Activated B cell treated with CpG ODN at 0.5 μM for 24 hours (primary cell): ENCODE results near the gene CDKL5. TPM values are rescaled to one million over a fixed set of nuclear protein-coding genes. Genes with fewer than 3 reads are reported as not detected.

ENCODE experiments used
- ATAC-seq: fragments of 200-7000 bp; cut with Tn5 transposase; one replicate; pipeline ENCODE4 v1.10.0; 2021; ENCODE audit warnings: low read depth, mild to moderate bottlenecking, moderate library complexity
- CTCF ChIA-PET: fragments of 350-600 bp; sonication (Branson Sonifier 250); formaldehyde crosslinking; loops from one replicate; lab custom pipeline; 2021; ENCODE audit warnings: antibody characterized with exemption; lab: Charles Lee
- POLR2A ChIA-PET: fragments of 350-600 bp; sonication (Branson Sonifier 250); formaldehyde crosslinking; loops from one replicate; lab custom pipeline; 2021; ENCODE audit warnings: antibody characterized with exemption; lab: Charles Lee
- DNase-seq: peaks from one replicate; pipeline ENCODE4 v3.0.0; 2022
- H3K27ac Mint-ChIP-seq: one replicate; pipeline ENCODE4 v1.8.0; 2020; ENCODE audit warnings: mixed read lengths
- H3K27me3 Mint-ChIP-seq: one replicate; pipeline ENCODE4 v1.8.0; 2021; ENCODE audit warnings: mixed read lengths
- H3K36me3 Mint-ChIP-seq: one replicate; pipeline ENCODE4 v1.8.0; 2021; ENCODE audit warnings: low read depth, mixed read lengths
- H3K4me1 Mint-ChIP-seq: one replicate; pipeline ENCODE4 v1.8.0; 2021; ENCODE audit warnings: mixed read lengths
- H3K4me3 Mint-ChIP-seq: one replicate; pipeline ENCODE4 v1.8.0; 2020; ENCODE audit warnings: mild to moderate bottlenecking, mixed read lengths
- H3K9me3 Mint-ChIP-seq: one replicate; pipeline ENCODE4 v1.8.0; 2020; ENCODE audit warnings: mixed read lengths
- intact Hi-C: fragments of 100-400 bp; cut with micrococcal nuclease; formaldehyde crosslinking; loops from one replicate; pipeline ENCODE4 v1.15.1; 2024
- total RNA-seq: library from RNA; stranded (reverse); gene quantifications from 2 replicates; pipeline ENCODE4 v1.2.3, GENCODE V29; 2022
- TF ChIP-seq, protein P1 (sequence below): fragments of 200-600 bp; IDR thresholded peaks from one replicate; pipeline ENCODE4 v1.8.0; 2022; ENCODE audit warnings: antibody characterized with exemption, mild to moderate bottlenecking

The CDKL5 gene
- total RNA-seq, 1 donor from 2014 or later: 3.8 TPM

DNA sequence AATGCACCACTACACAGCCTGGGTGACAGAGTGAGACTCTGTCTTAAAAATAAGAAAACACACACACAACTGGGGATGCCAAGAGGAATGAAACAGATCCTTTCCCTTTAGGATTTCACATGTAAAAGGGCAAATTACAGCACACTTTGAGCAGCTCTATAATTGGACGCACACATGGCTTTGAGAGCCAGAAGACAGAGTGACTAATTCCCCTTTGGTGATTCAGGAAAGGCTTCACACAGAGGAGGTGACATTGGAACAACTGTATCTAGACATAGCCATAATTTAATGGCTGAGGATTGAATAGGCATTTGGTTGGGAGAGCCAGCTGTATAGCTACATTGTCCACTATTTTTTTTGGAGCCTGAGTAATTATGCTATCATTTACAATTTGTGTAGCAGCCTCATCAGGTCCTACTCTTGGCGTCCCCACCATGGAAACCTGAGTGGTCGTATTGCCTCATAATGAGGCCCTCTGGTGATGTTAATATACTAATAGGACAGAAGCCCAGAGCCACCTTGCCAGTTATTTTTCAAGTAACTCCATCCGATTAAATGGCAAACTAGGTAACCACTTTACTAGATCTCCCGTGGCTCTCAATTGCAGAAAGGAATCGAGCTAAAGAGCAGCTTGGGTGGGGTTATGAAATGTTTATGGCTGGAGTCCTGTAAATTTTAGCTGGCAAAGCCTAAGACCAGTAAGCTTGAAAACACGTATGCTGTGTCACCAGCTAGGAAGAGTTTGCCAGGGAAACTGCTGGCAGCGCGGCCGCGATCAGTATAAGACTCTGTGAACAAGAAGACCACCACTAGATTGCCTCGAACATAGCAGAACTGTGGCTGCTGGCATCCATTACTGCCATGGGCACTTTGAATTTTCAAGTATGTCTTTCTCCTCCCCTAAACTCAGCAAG is 273.6 kb downstream of the CDKL5 start:
- Mint-ChIP-seq H3K4me1 (no peaks in the 10 kb centered on the region), H3K9me3 (no peaks in the 10 kb centered on the region), H3K27me3 (peaks cover 5% of the 10 kb centered on the region), H3K4me3 (no peak overlapping the region), H3K36me3 (no peaks in the 10 kb centered on the region), H3K27ac (no peak overlapping the region)
- TF ChIP-seq, protein P1, sequence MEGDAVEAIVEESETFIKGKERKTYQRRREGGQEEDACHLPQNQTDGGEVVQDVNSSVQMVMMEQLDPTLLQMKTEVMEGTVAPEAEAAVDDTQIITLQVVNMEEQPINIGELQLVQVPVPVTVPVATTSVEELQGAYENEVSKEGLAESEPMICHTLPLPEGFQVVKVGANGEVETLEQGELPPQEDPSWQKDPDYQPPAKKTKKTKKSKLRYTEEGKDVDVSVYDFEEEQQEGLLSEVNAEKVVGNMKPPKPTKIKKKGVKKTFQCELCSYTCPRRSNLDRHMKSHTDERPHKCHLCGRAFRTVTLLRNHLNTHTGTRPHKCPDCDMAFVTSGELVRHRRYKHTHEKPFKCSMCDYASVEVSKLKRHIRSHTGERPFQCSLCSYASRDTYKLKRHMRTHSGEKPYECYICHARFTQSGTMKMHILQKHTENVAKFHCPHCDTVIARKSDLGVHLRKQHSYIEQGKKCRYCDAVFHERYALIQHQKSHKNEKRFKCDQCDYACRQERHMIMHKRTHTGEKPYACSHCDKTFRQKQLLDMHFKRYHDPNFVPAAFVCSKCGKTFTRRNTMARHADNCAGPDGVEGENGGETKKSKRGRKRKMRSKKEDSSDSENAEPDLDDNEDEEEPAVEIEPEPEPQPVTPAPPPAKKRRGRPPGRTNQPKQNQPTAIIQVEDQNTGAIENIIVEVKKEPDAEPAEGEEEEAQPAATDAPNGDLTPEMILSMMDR: no peak
- intact Hi-C loops: no loop called here
- ChIA-PET CTCF (no interaction called here), POLR2A (no interaction called here)
- ATAC-seq: no peak
- DNase-seq: no peak

DNA sequence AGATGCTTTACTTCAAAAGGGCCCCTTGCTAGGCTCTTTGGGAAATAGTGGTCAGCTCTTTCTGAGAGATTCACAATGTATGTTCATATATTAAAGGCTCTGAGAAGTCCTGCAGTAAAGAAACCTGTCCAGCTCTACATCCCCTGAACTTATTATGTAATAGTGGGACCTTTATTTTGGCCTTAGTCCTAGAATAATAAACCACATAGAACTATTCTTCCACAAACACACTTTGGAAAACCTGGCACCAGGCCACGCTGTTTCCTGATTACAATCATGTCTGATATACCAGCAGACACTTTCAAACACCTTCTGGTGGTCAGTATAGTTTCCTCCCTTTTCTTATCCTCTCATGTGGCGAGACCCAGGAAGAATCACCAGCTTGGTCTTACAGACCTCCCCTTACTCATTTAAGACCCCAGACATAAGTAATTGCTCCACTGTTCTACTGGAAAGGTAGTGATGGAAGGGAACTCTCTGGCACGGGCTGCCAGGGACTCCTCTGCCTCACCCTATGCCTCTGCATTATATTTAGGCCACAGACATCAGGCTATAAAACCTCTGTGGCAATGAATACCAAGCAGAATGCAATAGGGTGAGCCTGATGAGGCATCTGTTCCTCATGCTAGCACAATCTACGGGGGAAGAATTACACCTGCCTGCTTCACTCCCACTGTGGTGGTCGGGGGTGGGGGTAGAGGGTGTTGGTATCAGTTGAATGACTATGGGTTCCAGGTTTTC is 276.4 kb downstream of the CDKL5 start:
- peaks cover 5% of the 10 kb centered on the region for H3K27me3 Mint-ChIP-seq
- no peak overlapping the region for H3K27ac Mint-ChIP-seq
- DNase-seq (no peak), ATAC-seq (no peak)
- no peak overlapping the region for H3K4me3 Mint-ChIP-seq
- H3K36me3 Mint-ChIP-seq: no peaks in the 10 kb centered on the region
- intact Hi-C loops: loop anchor here (10.0 kb wide), 1 partner anchor 67 kb away; no protein-coding TSS in a partner anchor
- TF ChIP-seq, protein P1: no peak
- H3K4me1 Mint-ChIP-seq: no peaks in the 10 kb centered on the region
- no peaks in the 10 kb centered on the region for H3K9me3 Mint-ChIP-seq
- ChIA-PET CTCF (no interaction called here), POLR2A (no interaction called here)

DNA sequence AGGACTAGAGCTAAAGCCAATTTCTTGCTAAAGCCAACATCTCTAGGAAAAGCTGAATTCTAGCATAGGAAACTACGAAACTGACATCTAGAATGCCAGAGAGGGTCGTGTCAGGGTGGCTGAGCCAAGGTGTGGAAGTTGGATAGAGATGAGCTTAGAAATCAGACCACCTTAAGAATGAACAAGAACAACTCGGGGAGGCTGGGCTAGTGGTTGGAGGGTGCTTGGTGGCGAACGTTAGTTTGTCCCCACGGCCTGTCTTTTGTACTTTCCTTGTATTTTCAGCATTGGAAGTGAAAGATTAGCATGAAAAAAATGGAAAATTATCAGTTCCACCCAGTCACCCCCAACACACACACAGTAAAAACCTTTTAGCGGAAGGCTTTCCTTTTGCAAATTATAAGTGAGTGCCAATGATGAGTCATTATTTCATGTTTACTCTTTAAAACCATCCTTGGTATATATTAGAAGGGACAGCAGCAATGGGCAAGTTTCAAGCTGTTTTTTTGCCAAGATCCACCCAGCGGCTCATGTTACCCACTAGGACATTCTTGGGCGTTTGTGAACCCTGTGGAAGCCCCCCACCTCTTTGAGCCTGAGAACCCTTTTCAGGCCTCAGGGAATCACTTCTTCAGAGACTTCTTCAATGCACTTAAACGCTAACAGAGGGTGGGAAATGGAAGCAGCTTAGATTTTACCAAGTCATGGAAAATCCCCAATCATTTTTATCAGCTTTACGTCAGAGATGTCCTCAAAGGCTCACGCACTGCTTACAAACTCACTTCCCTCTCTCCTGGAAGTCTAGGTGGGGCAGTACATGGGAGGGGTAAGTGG is 277.2 kb downstream of the CDKL5 start:
- H3K36me3 Mint-ChIP-seq: no peaks in the 10 kb centered on the region
- DNase-seq: no peak
- TF ChIP-seq, protein P1: no peak
- CTCF ChIA-PET: no interaction called here
- intact Hi-C loops: loop anchor here (10.0 kb wide), 1 partner anchor 68 kb away; no protein-coding TSS in a partner anchor
- H3K27me3 Mint-ChIP-seq: peaks cover 4% of the 10 kb centered on the region
- no peak for ATAC-seq
- H3K9me3 Mint-ChIP-seq: no peaks in the 10 kb centered on the region
- POLR2A ChIA-PET: no interaction called here
- H3K27ac Mint-ChIP-seq: no peak overlapping the region
- no peak overlapping the region for H3K4me3 Mint-ChIP-seq
- H3K4me1 Mint-ChIP-seq: no peaks in the 10 kb centered on the region

Other genes with a start within 250 kb of the CDKL5 start
- not detected in 2 replicates for gene BEND2, start 204.7 kb upstream of the CDKL5 start, total RNA-seq
- 1.3 and 2.1 TPM in 2 replicates for gene SCML2, start 70.9 kb upstream of the CDKL5 start, total RNA-seq
- not detected in 2 replicates for gene RS1, start 246.5 kb downstream of the CDKL5 start, total RNA-seq